Ascending aorta (tissue), 2 donors: ENCODE measurements around the gene CREB3. TPM values are rescaled to one million over a fixed set of nuclear protein-coding genes. Genes with fewer than 3 reads are reported as not detected.

ENCODE experiments used
- DNase-seq, 2 donors: peaks; one replicate each; pipeline ENCODE4 v3.0.0-alpha.2; 2019; ENCODE audit warnings: low spot score in 2 of 2
- H3K27ac ChIP-seq, 2 donors: fragments of 200-600 bp; sonication (generic); one replicate each; pipeline ENCODE4 v1.5.1; 2016 to 2017; ENCODE audit warnings: mild to moderate bottlenecking in 1 of 2
- H3K27me3 ChIP-seq: fragments of 200-600 bp; sonication (generic); one replicate; pipeline ENCODE4 v1.5.1; 2017
- H3K36me3 ChIP-seq, 2 donors: fragments of 200-600 bp; sonication (generic); one replicate each; pipeline ENCODE4 v1.5.1; 2016
- H3K4me1 ChIP-seq, 2 donors: fragments of 200-600 bp; sonication (generic); one replicate each; pipeline ENCODE4 v1.5.1; 2016 to 2017; ENCODE audit warnings: mild to moderate bottlenecking in 1 of 2
- H3K4me3 ChIP-seq, 2 donors: fragments of 200-600 bp; sonication (generic); one replicate each; pipeline ENCODE4 v1.5.1; 2016 to 2017; ENCODE audit warnings: mild to moderate bottlenecking in 1 of 2
- H3K9me3 ChIP-seq, 2 donors: fragments of 200-600 bp; sonication (generic); one replicate each; pipeline ENCODE4 v1.5.1; 2016
- CTCF ChIP-seq, 3 experiments: fragments of 200-600 bp in 2 of 3; fragments of 450-650 bp in 1 of 3; sonication (generic) in 2 of 3; IDR thresholded peaks; one replicate each; pipeline ENCODE4 v1.5.1; 2016 to 2019; ENCODE audit warnings: antibody characterized with exemption in 3 of 3, mild to moderate bottlenecking in 1 of 3, moderate library complexity in 1 of 3
- intact Hi-C: fragments of 100-400 bp; cut with DNase I; formaldehyde crosslinking; loops from one replicate; pipeline ENCODE4 v1.15.1; 2023
- total RNA-seq: library from RNA; depleted of rRNA; stranded (reverse); fragments of >200 nt; gene quantifications from one replicate; pipeline ENCODE4 v1.1.0, GENCODE V29; 2016

CREB3 gene
- total RNA-seq, 1 donor from 2014 or later: 48.3 TPM

- Histone ChIP-seq H3K4me3 (peak overlapping the region; percentile 74 to 81), H3K4me1 (peaks cover 12 to 24% of the 10 kb centered on the region in 2 donors), H3K9me3 (no peaks in the 10 kb centered on the region), H3K27ac (peak overlapping the region; percentile 98 to 99), H3K27me3 (no peaks in the 10 kb centered on the region), H3K36me3 (peaks cover 23 to 32% of the 10 kb centered on the region in 2 donors)
- TF ChIP-seq CTCF (IDR thresholded peaks at IDR 0.05): no peak
- peak; percentile 78 to 95 for DNase-seq
- intact Hi-C loops: loop anchor here (1.0 to 10.0 kb wide), 3 partner anchors 69 to 244 kb away; no protein-coding TSS in a partner anchor
These were observed 4.2 kb upstream of the CREB3 start for GRCh38 chr9:35728041-35728971.

GRCh38 chr9:35729101-35729500 is 3.4 kb upstream of the CREB3 start:
- H3K27ac ChIP-seq: peak overlapping the region; percentile 98 to 99
- no peak for DNase-seq
- no peaks in the 10 kb centered on the region for H3K9me3 ChIP-seq
- TF ChIP-seq CTCF (IDR thresholded peaks at IDR 0.05): no peak
- H3K4me3 ChIP-seq: peak overlapping the region; percentile 74 to 81
- peaks cover 16 to 24% of the 10 kb centered on the region in 2 donors for H3K36me3 ChIP-seq
- H3K27me3 ChIP-seq: no peaks in the 10 kb centered on the region
- intact Hi-C loops: loop anchor here (5.0 to 10.0 kb wide), 2 partner anchors 127 to 244 kb away; no protein-coding TSS in a partner anchor
- peaks cover 20 to 30% of the 10 kb centered on the region in 2 donors for H3K4me1 ChIP-seq

- peak; percentile 45 to 62 (median 46) for TF ChIP-seq CTCF (IDR thresholded peaks at IDR 0.05)
- DNase-seq: peak in 1 of 2 donors; percentile 85
- H3K36me3 ChIP-seq: peaks cover 14 to 18% of the 10 kb centered on the region in 2 donors
- no peaks in the 10 kb centered on the region for H3K9me3 ChIP-seq
- H3K27ac ChIP-seq: peak overlapping the region; percentile 98 to 99
- H3K4me1 ChIP-seq: peaks cover 20 to 36% of the 10 kb centered on the region in 2 donors
- H3K4me3 ChIP-seq: peak overlapping the region; percentile 74 to 81
- H3K27me3 ChIP-seq: no peaks in the 10 kb centered on the region
- intact Hi-C loops: loop anchor here (5.0 to 10.0 kb wide), 3 partner anchors 128 to 615 kb away; partner anchors contain the start of gene ATOSB
These were observed 2.6 kb upstream of the CREB3 start for GRCh38 chr9:35729700-35730485.

GRCh38 chr9:35730486-35730854 is 2.0 kb upstream of the CREB3 start:
- H3K27ac ChIP-seq: peak overlapping the region; percentile 98 to 99
- intact Hi-C loops: loop anchor here (10.0 kb wide), 1 partner anchor 616 kb away; the partner anchor contains the start of gene ATOSB
- H3K4me1 ChIP-seq: peaks cover 20 to 36% of the 10 kb centered on the region in 2 donors

More at GRCh38 chr9:35730486-35730854, 2.0 kb upstream of the CREB3 start:
- H3K4me3 ChIP-seq: peak overlapping the region; percentile 74 to 81
- DNase-seq: no peak
- H3K27me3 ChIP-seq: no peaks in the 10 kb centered on the region
- H3K36me3 ChIP-seq: peaks cover 14 to 18% of the 10 kb centered on the region in 2 donors
- no peaks in the 10 kb centered on the region for H3K9me3 ChIP-seq
- TF ChIP-seq CTCF (IDR thresholded peaks at IDR 0.05): no peak
